Immature natural killer cell (primary cell): ENCODE data around the gene APBA2. TPM values are rescaled to one million over a fixed set of nuclear protein-coding genes. Genes with fewer than 3 reads are reported as not detected.

ENCODE experiments used
- DNase-seq, 3 donors: peaks; one replicate each; pipeline ENCODE4 v3.0.0; 2022; ENCODE audit warnings: mixed read lengths in 1 of 3
- H3K27ac Mint-ChIP-seq, 6 donors: one replicate each; pipeline ENCODE4 v1.8.0; 2020; ENCODE audit warnings: mixed read lengths in 6 of 6, mild to moderate bottlenecking in 5 of 6, inconsistent platforms in 4 of 6, moderate library complexity in 3 of 6
- H3K27me3 Mint-ChIP-seq, 3 donors: one replicate each; pipeline ENCODE4 v1.8.0; 2020 to 2021; ENCODE audit warnings: low read depth in 3 of 3, mild to moderate bottlenecking in 3 of 3, mixed read lengths in 3 of 3, moderate library complexity in 3 of 3, inconsistent platforms in 1 of 3
- H3K36me3 Mint-ChIP-seq, 3 donors: one replicate each; pipeline ENCODE4 v1.8.0; 2020; ENCODE audit warnings: mixed read lengths in 3 of 3, inconsistent platforms in 2 of 3, mild to moderate bottlenecking in 2 of 3
- H3K4me1 Mint-ChIP-seq, 2 donors: one replicate each; pipeline ENCODE4 v1.8.0; 2020; ENCODE audit warnings: inconsistent platforms in 2 of 2, mild to moderate bottlenecking in 2 of 2, mixed read lengths in 2 of 2, moderate library complexity in 1 of 2
- H3K4me3 Mint-ChIP-seq, 5 donors: one replicate each; pipeline ENCODE4 v1.8.0; 2020; ENCODE audit warnings: mild to moderate bottlenecking in 5 of 5, mixed read lengths in 5 of 5, inconsistent platforms in 3 of 5, moderate library complexity in 3 of 5
- H3K9me3 Mint-ChIP-seq, 6 donors: one replicate each; pipeline ENCODE4 v1.8.0; 2020; ENCODE audit warnings: mild to moderate bottlenecking in 6 of 6, mixed read lengths in 6 of 6, inconsistent platforms in 4 of 6, moderate library complexity in 3 of 6
- polyA plus RNA-seq, 3 donors: library from polyadenylated mRNA; unstranded; fragments of 300-500 nt; fragmentation: Illumina TruSeq; gene quantifications; one replicate each; pipeline ENCODE4 v1.2.3, GENCODE V29; 2021

APBA2 gene
- polyA plus RNA-seq, 3 donors from 2014 or later: 24.4 to 68.7 (median 25.4) TPM

- Mint-ChIP-seq H3K27me3 (peaks cover 5 to 6% (median 6%) of the 10 kb centered on the region in 3 donors), H3K27ac (peak overlapping the region; percentile 94 to 98 (median 96)), H3K9me3 (no peaks in the 10 kb centered on the region), H3K36me3 (peaks cover 0 to 2% (median 1%) of the 10 kb centered on the region in 3 donors), H3K4me1 (peaks cover 72 to 83% of the 10 kb centered on the region in 2 donors), H3K4me3 (peak overlapping the region; percentile 78 to 91 (median 83))
- peak; percentile 42 to 48 (median 44) for DNase-seq
These were observed 70.2 kb downstream of the APBA2 start for GRCh38 chr15:28955993-28956421.

- H3K27ac Mint-ChIP-seq: peak overlapping the region; percentile 87 to 95 (median 90)
- no peaks in the 10 kb centered on the region for H3K9me3 Mint-ChIP-seq
- peaks cover 0 to 5% (median 4%) of the 10 kb centered on the region in 3 donors for H3K36me3 Mint-ChIP-seq
- H3K4me3 Mint-ChIP-seq: peak overlapping the region; percentile 44 to 86 (median 64)
- DNase-seq: no peak
- H3K4me1 Mint-ChIP-seq: peaks cover 75 to 86% of the 10 kb centered on the region in 2 donors
- H3K27me3 Mint-ChIP-seq: peaks cover 6% of the 10 kb centered on the region in 3 donors
These were observed 70.7 kb downstream of the APBA2 start for GRCh38 chr15:28956491-28956890.

- Mint-ChIP-seq H3K27me3 (peaks cover 5 to 6% (median 6%) of the 10 kb centered on the region in 3 donors), H3K4me1 (peaks cover 76 to 80% of the 10 kb centered on the region in 2 donors)
These were observed 72.1 kb downstream of the APBA2 start for GRCh38 chr15:28957606-28958498.

GRCh38 chr15:28959326-28959725 lies 73.6 kb downstream of the APBA2 start:
- DNase-seq: no peak
- Mint-ChIP-seq H3K36me3 (peaks cover 0 to 7% (median 5%) of the 10 kb centered on the region in 3 donors), H3K27me3 (peaks cover 2 to 6% (median 5%) of the 10 kb centered on the region in 3 donors), H3K27ac (peak overlapping the region in 4 of 6 donors; percentile 1 to 89 (median 35)), H3K4me1 (peaks cover 72 to 77% of the 10 kb centered on the region in 2 donors), H3K4me3 (no peak overlapping the region), H3K9me3 (no peaks in the 10 kb centered on the region)

More at GRCh38 chr15:28957606-28958498, 72.1 kb downstream of the APBA2 start:
- H3K36me3 Mint-ChIP-seq: peaks cover 0 to 5% (median 4%) of the 10 kb centered on the region in 3 donors
- H3K4me3 Mint-ChIP-seq: peak overlapping the region; percentile 44 to 74 (median 60)
- DNase-seq: no peak
- H3K27ac Mint-ChIP-seq: peak overlapping the region; percentile 85 to 95 (median 90)
- no peaks in the 10 kb centered on the region for H3K9me3 Mint-ChIP-seq

- peaks cover 2 to 6% (median 2%) of the 10 kb centered on the region in 3 donors for H3K27me3 Mint-ChIP-seq
- H3K4me1 Mint-ChIP-seq: peaks cover 59 to 62% of the 10 kb centered on the region in 2 donors
- peaks cover 0 to 10% (median 7%) of the 10 kb centered on the region in 3 donors for H3K36me3 Mint-ChIP-seq
- H3K9me3 Mint-ChIP-seq: no peaks in the 10 kb centered on the region
- H3K4me3 Mint-ChIP-seq: no peak overlapping the region
- peak overlapping the region in 4 of 6 donors; percentile 37 to 81 (median 56) for H3K27ac Mint-ChIP-seq
- no peak for DNase-seq
These were observed 75.2 kb downstream of the APBA2 start for GRCh38 chr15:28960979-28961378.

GRCh38 chr15:28961391-28961790 lies 75.6 kb downstream of the APBA2 start:
- no peak for DNase-seq
- Mint-ChIP-seq H3K36me3 (peaks cover 0 to 10% (median 7%) of the 10 kb centered on the region in 3 donors), H3K27ac (peak overlapping the region in 1 of 6 donors; percentile 66), H3K4me1 (peaks cover 57 to 62% of the 10 kb centered on the region in 2 donors), H3K27me3 (peaks cover 0 to 6% (median 2%) of the 10 kb centered on the region in 3 donors), H3K4me3 (no peak overlapping the region), H3K9me3 (no peaks in the 10 kb centered on the region)

GRCh38 chr15:28962851-28963710 lies 77.3 kb downstream of the APBA2 start:
- no peak overlapping the region for H3K4me3 Mint-ChIP-seq
- peaks cover 51 to 60% of the 10 kb centered on the region in 2 donors for H3K4me1 Mint-ChIP-seq
- H3K27ac Mint-ChIP-seq: peak overlapping the region; percentile 15 to 80 (median 65)
- peaks cover 0 to 10% (median 7%) of the 10 kb centered on the region in 3 donors for H3K36me3 Mint-ChIP-seq
- no peaks in the 10 kb centered on the region for H3K9me3 Mint-ChIP-seq
- no peak for DNase-seq
- H3K27me3 Mint-ChIP-seq: peaks cover 0 to 2% (median 0%) of the 10 kb centered on the region in 3 donors

- H3K27me3 Mint-ChIP-seq: peaks cover 0 to 2% (median 0%) of the 10 kb centered on the region in 3 donors
- H3K4me3 Mint-ChIP-seq: no peak overlapping the region
- H3K9me3 Mint-ChIP-seq: no peaks in the 10 kb centered on the region
These were observed 77.9 kb downstream of the APBA2 start for GRCh38 chr15:28963711-28964081.

GRCh38 chr15:28964098-28964497 lies 78.3 kb downstream of the APBA2 start:
- no peaks in the 10 kb centered on the region for H3K9me3 Mint-ChIP-seq

More at GRCh38 chr15:28963711-28964081, 77.9 kb downstream of the APBA2 start:
- Mint-ChIP-seq H3K4me1 (peaks cover 52 to 60% of the 10 kb centered on the region in 2 donors), H3K27ac (peak overlapping the region in 5 of 6 donors; percentile 4 to 75 (median 37)), H3K36me3 (peaks cover 0 to 10% (median 7%) of the 10 kb centered on the region in 3 donors)
- no peak for DNase-seq

GRCh38 chr15:28967066-28967465 lies 81.3 kb downstream of the APBA2 start:
- Mint-ChIP-seq H3K27ac (peak overlapping the region in 3 of 6 donors; percentile 20 to 78 (median 46)), H3K4me1 (peaks cover 48 to 57% of the 10 kb centered on the region in 2 donors), H3K9me3 (no peaks in the 10 kb centered on the region), H3K36me3 (peaks cover 0 to 9% (median 8%) of the 10 kb centered on the region in 3 donors), H3K4me3 (no peak overlapping the region), H3K27me3 (peaks cover 0 to 3% (median 0%) of the 10 kb centered on the region in 3 donors)
- DNase-seq: no peak

More at GRCh38 chr15:28964098-28964497, 78.3 kb downstream of the APBA2 start:
- Mint-ChIP-seq H3K4me3 (no peak overlapping the region), H3K27me3 (peaks cover 0 to 2% (median 0%) of the 10 kb centered on the region in 3 donors), H3K36me3 (peaks cover 0 to 10% (median 7%) of the 10 kb centered on the region in 3 donors), H3K27ac (peak overlapping the region in 5 of 6 donors; percentile 4 to 67 (median 17)), H3K4me1 (peaks cover 51 to 56% of the 10 kb centered on the region in 2 donors)
- no peak for DNase-seq

GRCh38 chr15:28967990-28968389 lies 82.2 kb downstream of the APBA2 start:
- Mint-ChIP-seq H3K9me3 (no peaks in the 10 kb centered on the region), H3K4me1 (peaks cover 50 to 60% of the 10 kb centered on the region in 2 donors), H3K4me3 (no peak overlapping the region), H3K36me3 (peaks cover 0 to 9% (median 8%) of the 10 kb centered on the region in 3 donors), H3K27me3 (peaks cover 0 to 3% (median 1%) of the 10 kb centered on the region in 3 donors), H3K27ac (peak overlapping the region in 1 of 6 donors; percentile 47)
- no peak for DNase-seq

GRCh38 chr15:28969511-28970085 lies 83.8 kb downstream of the APBA2 start:
- Mint-ChIP-seq H3K4me3 (no peak overlapping the region), H3K36me3 (peaks cover 0 to 9% (median 4%) of the 10 kb centered on the region in 3 donors), H3K27me3 (peaks cover 0 to 3% (median 3%) of the 10 kb centered on the region in 3 donors), H3K9me3 (no peaks in the 10 kb centered on the region), H3K27ac (peak overlapping the region in 1 of 6 donors; percentile 21), H3K4me1 (peaks cover 58 to 66% of the 10 kb centered on the region in 2 donors)
- no peak for DNase-seq
